Fibroblast of villous mesenchyme (primary cell): ENCODE results near the gene PUM2. TPM values are rescaled to one million over a fixed set of nuclear protein-coding genes. Genes with fewer than 3 reads are reported as not detected.
"Not testable (repeated sequence)": the region's sequence is repeated elsewhere in the genome, so short reads cannot be mapped to it uniquely, and the experiment has no call there.

Experiments
- DNase-seq: peaks from one replicate; pipeline ENCODE4 v3.0.0-alpha.2; 2010; ENCODE audit warnings: low read depth
- H3K4me3 ChIP-seq: 2 replicates; pipeline ENCODE4 v1.5.1; 2011; ENCODE audit warnings: low read depth, mild to moderate bottlenecking, low read length
- CTCF ChIP-seq: IDR thresholded peaks from 2 replicates; pipeline ENCODE4 v1.5.1; 2012; ENCODE audit warnings: low read depth, mild to moderate bottlenecking, low read length; ENCODE audit not compliant: insufficient read depth
- total RNA-seq: library from RNA; depleted of rRNA; stranded (reverse); fragments of >200 nt; gene quantifications from 2 replicates; pipeline ENCODE4 v1.2.3, GENCODE V29; 2012

The PUM2 gene
- total RNA-seq, 1 donor, result 56.1 TPM

DNA sequence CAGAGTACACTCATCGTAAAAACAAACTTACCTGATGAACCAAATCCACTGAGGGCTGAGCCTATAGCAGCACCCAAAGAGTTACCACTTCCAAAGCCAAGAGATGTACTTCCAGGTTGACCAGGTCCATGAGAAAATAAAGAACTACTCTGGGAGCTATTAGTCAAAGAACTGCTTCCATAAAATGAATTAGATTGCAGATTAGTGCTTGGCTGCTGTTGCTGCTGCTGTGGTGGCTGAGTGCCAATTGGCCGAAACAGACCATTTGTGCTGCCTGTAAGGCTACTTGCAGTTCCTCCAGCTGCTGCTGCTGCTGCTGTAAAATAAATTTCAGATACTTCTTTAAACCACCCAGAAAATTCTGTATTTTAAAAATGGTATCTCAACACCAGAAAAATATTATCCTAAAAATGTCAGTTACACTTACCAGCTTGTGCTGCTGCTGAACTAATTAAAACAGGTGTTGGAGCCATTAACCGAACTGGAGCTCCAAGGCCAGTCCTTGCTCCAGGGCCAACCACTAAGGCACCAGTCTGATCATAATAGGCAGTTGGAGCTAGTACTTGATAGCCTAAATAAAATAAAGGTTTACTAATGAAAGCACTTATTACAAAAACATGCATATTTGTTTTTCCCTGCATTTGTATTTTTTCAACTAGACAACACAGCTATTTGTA, 67.6 kb downstream of the PUM2 start:
- no peak overlapping the region for H3K4me3 ChIP-seq
- no peak for TF ChIP-seq CTCF
- peak; percentile 32 for DNase-seq

DNA sequence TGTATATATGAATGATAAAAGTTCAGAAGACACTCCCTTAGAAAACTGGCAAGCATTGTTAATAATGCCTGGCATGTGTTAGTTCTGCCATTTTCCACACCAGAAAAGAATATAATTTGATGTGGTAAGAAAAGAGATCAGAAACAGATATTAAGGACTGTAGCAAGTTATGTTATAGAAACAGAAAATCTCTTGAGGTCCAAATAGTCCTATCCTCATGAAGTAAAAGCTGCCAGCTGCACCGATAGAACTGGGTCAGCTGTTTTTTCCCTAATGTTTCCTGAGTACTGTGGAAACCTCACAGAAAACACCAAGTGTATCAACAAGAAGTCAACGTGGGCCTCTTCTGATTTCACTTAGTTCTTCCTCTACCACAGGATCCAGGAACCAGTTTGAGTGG, 68.8 kb downstream of the PUM2 start:
- no peak for DNase-seq
- TF ChIP-seq CTCF, result no peak
- H3K4me3 ChIP-seq, result no peak overlapping the region

DNA sequence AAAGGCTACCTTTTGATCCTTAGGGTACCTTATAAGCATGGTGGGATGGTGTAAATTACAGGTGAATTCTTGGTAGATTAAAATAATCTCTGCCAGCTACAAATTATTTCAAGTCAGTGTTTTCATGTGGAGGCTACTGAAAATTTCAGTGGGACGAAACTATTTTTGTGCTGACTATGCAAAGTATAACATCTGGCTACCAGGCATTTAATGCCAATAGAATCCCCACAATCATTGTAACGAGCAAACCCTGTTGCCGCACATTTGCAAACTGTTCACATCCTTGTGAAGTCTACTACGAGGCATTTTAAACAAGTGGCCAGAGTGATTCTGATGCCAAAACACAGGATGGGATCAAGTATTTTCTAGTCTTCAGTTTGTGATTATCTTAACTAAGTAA, 77.6 kb downstream of the PUM2 start:
- H3K4me3 ChIP-seq, result no peak overlapping the region
- no peak for TF ChIP-seq CTCF
- DNase-seq, result no peak

DNA sequence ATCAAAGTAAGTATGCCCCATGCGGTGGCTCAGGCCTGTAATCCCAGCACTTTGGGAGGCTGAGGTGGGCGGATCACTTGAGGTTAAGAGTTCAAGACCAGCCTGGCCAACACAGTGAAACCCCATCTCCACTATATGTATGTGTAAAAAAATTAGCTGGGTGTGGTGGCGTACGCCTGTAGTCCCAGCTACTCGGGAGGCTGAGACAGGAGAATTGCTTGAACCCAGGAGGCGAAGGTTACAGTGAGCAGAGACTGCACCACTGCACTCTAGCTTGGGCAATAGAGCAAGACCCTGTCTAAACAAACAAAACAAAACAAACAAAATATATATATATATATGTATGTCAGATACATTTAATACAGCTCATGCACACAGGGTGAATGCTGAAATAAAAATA, 82.3 kb downstream of the PUM2 start:
- DNase-seq, H3K4me3 ChIP-seq: not testable (repeated sequence)

GRCh38 chr2:20267529-20267928, 83.1 kb downstream of the PUM2 start:
- no peak for TF ChIP-seq CTCF
- H3K4me3 ChIP-seq, result no peak overlapping the region
- DNase-seq, result no peak

GRCh38 chr2:20264629-20265028, 86.0 kb downstream of the PUM2 start:
- TF ChIP-seq CTCF, result no peak
- no peak overlapping the region for H3K4me3 ChIP-seq
- DNase-seq, result no peak

DNA sequence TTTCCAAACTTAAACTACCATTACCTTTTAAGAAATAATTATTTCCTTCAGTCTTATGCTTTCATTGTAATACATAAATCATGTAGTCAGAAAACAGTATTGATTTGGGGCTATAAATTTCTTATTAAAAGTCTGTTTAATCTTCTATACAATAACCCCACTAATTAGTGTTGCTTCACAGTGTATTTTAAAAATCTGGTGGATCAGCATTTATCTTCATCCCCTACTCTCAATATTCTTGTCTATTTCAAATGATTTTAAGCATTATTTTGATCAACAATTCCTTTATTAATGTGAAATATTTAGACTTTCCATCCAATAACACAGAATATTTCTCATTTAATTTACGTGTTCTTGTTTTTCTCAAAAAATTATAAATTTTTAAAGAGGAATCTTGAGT, 93.2 kb downstream of the PUM2 start:
- H3K4me3 ChIP-seq, result no peak overlapping the region
- TF ChIP-seq CTCF, result no peak
- DNase-seq, result no peak
